OCI-LY3 (cell line): ENCODE measurements around the gene ZYG11B.
"Not testable (repeated sequence)": the region's sequence is repeated elsewhere in the genome, so short reads cannot be mapped to it uniquely, and the experiment has no call there.

Experiments
- CTCF ChIP-seq: fragments of 200-600, 300-600 bp; sonication (generic); IDR thresholded peaks from 2 replicates; pipeline ENCODE4 v1.5.1; 2014; ENCODE audit warnings: antibody characterized with exemption, low read length, low read depth
- EZH2phosphoT487 ChIP-seq: fragments of 200-600 bp; shearing (Covaris generic); IDR thresholded peaks from 2 replicates; pipeline ENCODE4 v1.6.1; 2018; ENCODE audit warnings: antibody characterized with exemption, mixed run types, low read depth

- TF ChIP-seq CTCF, EZH2phosphoT487: not testable (repeated sequence)
Observed at GRCh38 chr1:52839175-52839574, 112.9 kb downstream of the ZYG11B start.
